ENCODE results near the gene CCDC89. TPM values are rescaled to one million over a fixed set of nuclear protein-coding genes. Genes with fewer than 3 reads are reported as not detected.

Gene CCDC89
- total and polyA plus RNA-seq, 2 of the 13 experiments (the other 11 are each of a cell fraction or from before 2014, with no cell fraction given), result 0.13 to 0.38 TPM

DNA sequence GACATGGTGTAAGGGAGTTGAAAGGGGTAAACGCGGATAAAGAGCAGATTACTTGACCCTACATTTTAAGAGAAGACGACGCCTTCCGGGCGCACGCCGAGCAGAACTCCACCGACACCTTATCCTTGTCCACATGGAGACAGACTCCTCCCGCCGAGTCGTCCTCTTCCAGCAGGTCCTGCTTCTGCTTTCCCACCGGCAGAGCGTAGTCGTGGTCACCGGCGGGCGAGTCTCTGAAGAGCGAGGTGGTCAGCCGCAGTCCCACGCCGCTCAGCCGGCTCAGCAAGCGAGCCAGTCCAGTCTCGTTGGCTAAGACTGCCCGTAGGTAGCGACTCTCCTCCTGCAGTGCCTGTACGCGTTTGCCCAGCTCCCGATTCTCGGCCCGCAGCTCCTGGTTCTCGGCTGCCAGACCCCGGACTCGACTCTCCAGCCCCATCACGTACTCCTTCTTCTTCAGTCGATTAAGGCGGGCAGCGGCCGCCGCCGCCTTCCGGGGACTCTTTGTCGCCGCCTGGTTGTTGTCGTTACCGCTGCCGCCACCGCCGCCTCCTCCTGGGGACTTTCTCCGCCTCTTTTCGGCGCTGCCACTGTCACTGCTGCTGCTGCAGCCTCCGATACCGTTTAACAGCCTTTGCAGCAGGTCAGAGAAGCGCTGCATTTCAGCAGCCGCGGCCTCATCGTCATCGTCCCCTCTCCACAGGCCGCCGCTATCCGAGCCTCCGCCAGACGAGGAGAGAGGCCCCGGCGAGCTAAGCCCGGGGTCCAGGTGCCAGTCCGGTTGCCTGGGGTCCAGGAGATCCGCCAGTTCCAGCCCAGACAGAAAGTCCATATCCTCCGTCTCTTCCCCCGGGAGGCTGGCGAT, 22.0 kb downstream of the CCDC89 start (continued):
- TF ChIP-seq, protein P1, sequence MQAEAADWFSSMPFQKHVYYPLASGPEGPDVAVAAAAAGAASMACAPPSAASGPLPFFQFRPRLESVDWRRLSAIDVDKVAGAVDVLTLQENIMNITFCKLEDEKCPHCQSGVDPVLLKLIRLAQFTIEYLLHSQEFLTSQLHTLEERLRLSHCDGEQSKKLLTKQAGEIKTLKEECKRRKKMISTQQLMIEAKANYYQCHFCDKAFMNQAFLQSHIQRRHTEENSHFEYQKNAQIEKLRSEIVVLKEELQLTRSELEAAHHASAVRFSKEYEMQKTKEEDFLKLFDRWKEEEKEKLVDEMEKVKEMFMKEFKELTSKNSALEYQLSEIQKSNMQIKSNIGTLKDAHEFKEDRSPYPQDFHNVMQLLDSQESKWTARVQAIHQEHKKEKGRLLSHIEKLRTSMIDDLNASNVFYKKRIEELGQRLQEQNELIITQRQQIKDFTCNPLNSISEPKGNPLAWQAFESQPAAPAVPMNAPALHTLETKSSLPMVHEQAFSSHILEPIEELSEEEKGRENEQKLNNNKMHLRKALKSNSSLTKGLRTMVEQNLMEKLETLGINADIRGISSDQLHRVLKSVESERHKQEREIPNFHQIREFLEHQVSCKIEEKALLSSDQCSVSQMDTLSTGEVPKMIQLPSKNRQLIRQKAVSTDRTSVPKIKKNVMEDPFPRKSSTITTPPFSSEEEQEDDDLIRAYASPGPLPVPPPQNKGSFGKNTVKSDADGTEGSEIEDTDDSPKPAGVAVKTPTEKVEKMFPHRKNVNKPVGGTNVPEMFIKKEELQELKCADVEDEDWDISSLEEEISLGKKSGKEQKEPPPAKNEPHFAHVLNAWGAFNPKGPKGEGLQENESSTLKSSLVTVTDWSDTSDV (CRISPR knock-in tag; IDR thresholded peaks at IDR 0.05), result peak; percentile 64; the same call in 1 of the 2 replicates
- TF ChIP-seq PHF20 (CRISPR knock-in tag; IDR thresholded peaks at IDR 0.05) (no peak), ELF1 (CRISPR knock-in tag; IDR thresholded peaks at IDR 0.05) (peak; percentile 33), YY1 (IDR thresholded peaks at IDR 0.05; ENCODE audit: insufficient read depth, insufficient replicate concordance, low read depth, low read length) (no peak), ZMYM4 (CRISPR knock-in tag; IDR thresholded peaks at IDR 0.05) (no peak), ZNF570 (CRISPR knock-in tag; IDR thresholded peaks at IDR 0.05; ENCODE audit: borderline replicate concordance) (no peak), ZNF883 (CRISPR knock-in tag; IDR thresholded peaks at IDR 0.05; ENCODE audit: not compliant biosample characterization) (peak; percentile 36), ZC3H13 (CRISPR knock-in tag; IDR thresholded peaks at IDR 0.05) (peak; percentile 85; the same call in 1 of the 2 replicates), ZNF563 (CRISPR knock-in tag; IDR thresholded peaks at IDR 0.05) (0 out of 2 replicates have a peak, but pooled peaks have one; percentile 20), NCOA1 (CRISPR knock-in tag; IDR thresholded peaks at IDR 0.05) (0 out of 2 replicates have a peak, but pooled peaks have one; percentile 59), POLR2A (IDR thresholded peaks at IDR 0.05; ENCODE audit: insufficient read depth in 1 of 2, low read depth in 2 of 2, low read length in 2 of 2) (0 out of 4 replicates have a peak, but pooled peaks of 1 of the 2 experiments have one; percentile 27), ZSCAN31 (CRISPR knock-in tag; IDR thresholded peaks at IDR 0.05; ENCODE audit: low read depth) (peak; percentile 59; the same call in 1 of the 2 replicates), ZNF577 (CRISPR knock-in tag; IDR thresholded peaks at IDR 0.05; ENCODE audit: borderline replicate concordance, low read depth) (0 out of 2 replicates have a peak, but pooled peaks have one; percentile 6), FLYWCH1 (CRISPR knock-in tag; IDR thresholded peaks at IDR 0.05) (no peak), RFX1 (IDR thresholded peaks at IDR 0.05) (no peak), ZNF878 (CRISPR knock-in tag; IDR thresholded peaks at IDR 0.05) (0 out of 2 replicates have a peak, but pooled peaks have one; percentile 35), IKZF1 (IDR thresholded peaks at IDR 0.05) (no peak), SNAPC2 (CRISPR knock-in tag; IDR thresholded peaks at IDR 0.05) (0 out of 2 replicates have a peak, but pooled peaks have one; percentile 49), XRCC5 (optimal IDR thresholded peaks at IDR 0.05; ENCODE audit: low read length) (peak; percentile 1), SNAI1 (CRISPR knock-in tag; IDR thresholded peaks at IDR 0.05; ENCODE audit: borderline replicate concordance) (peak; percentile 0; the same call in 1 of the 2 replicates), KDM2A (CRISPR knock-in tag; IDR thresholded peaks at IDR 0.05; ENCODE audit: borderline replicate concordance, low read depth) (no peak; the same call in 1 of the 2 replicates), JUND (CRISPR knock-in tag; IDR thresholded peaks at IDR 0.05) (no peak)
- TF ChIP-seq, protein P2, sequence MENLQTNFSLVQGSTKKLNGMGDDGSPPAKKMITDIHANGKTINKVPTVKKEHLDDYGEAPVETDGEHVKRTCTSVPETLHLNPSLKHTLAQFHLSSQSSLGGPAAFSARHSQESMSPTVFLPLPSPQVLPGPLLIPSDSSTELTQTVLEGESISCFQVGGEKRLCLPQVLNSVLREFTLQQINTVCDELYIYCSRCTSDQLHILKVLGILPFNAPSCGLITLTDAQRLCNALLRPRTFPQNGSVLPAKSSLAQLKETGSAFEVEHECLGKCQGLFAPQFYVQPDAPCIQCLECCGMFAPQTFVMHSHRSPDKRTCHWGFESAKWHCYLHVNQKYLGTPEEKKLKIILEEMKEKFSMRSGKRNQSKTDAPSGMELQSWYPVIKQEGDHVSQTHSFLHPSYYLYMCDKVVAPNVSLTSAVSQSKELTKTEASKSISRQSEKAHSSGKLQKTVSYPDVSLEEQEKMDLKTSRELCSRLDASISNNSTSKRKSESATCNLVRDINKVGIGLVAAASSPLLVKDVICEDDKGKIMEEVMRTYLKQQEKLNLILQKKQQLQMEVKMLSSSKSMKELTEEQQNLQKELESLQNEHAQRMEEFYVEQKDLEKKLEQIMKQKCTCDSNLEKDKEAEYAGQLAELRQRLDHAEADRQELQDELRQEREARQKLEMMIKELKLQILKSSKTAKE (CRISPR knock-in tag; IDR thresholded peaks at IDR 0.05; ENCODE audit: borderline replicate concordance), result peak; percentile 31; the same call in 1 of the 2 replicates
- TF ChIP-seq, protein P3, sequence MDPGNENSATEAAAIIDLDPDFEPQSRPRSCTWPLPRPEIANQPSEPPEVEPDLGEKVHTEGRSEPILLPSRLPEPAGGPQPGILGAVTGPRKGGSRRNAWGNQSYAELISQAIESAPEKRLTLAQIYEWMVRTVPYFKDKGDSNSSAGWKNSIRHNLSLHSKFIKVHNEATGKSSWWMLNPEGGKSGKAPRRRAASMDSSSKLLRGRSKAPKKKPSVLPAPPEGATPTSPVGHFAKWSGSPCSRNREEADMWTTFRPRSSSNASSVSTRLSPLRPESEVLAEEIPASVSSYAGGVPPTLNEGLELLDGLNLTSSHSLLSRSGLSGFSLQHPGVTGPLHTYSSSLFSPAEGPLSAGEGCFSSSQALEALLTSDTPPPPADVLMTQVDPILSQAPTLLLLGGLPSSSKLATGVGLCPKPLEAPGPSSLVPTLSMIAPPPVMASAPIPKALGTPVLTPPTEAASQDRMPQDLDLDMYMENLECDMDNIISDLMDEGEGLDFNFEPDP (CRISPR knock-in tag; conservative IDR thresholded peaks at IDR 0.05), result 0 out of 2 replicates have a peak, but pooled peaks have one; percentile 70

Measured in HepG2 (cell line).